ENCODE data around the gene SORL1-AS1.

The SORL1-AS1 gene

GRCh38 chr11:121441521-121441920, 11.2 kb downstream of the SORL1-AS1 start:
- in situ Hi-C loops (cut with HindIII; ENCODE audit: low pct_unique_long_range_greater_than_20kb, low sequenced_read_pairs): no loop called here
- no peak for DNase-seq (ENCODE audit: low read depth, low spot score)

- no peak for DNase-seq (ENCODE audit: low read depth, low spot score)
- in situ Hi-C loops (cut with HindIII; ENCODE audit: low pct_unique_long_range_greater_than_20kb, low sequenced_read_pairs): no loop called here
These were observed 13.0 kb downstream of the SORL1-AS1 start for GRCh38 chr11:121439759-121440158.

DNA sequence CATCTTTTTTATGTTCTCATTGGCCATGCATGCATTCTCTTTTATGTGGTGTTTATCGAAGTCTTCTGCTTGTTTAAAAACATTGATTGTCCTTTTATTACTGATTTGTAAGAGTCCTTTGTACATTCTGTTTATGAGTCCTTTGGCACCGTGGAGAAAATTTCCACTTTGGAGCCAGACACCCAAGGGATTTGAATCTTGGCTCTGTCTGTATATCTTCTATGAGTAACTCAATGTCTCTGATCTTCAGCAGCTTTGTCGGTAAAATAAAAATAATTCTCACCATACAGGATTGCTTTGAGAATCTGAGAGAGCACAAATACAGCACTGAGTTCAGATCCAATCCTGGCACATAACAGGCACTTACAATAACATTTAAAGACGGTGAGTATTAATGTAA, 13.4 kb downstream of the SORL1-AS1 start:
- DNase-seq (ENCODE audit: low read depth, low spot score): no peak
- in situ Hi-C loops (cut with HindIII; ENCODE audit: low pct_unique_long_range_greater_than_20kb, low sequenced_read_pairs): no loop called here

GRCh38 chr11:121437686-121438078, 15.1 kb downstream of the SORL1-AS1 start:
- DNase-seq (ENCODE audit: low read depth, low spot score): no peak
- in situ Hi-C loops (cut with HindIII; ENCODE audit: low pct_unique_long_range_greater_than_20kb, low sequenced_read_pairs): no loop called here

GRCh38 chr11:121437018-121437685, 15.6 kb downstream of the SORL1-AS1 start:
- no peak for DNase-seq (ENCODE audit: low read depth, low spot score)
- in situ Hi-C loops (cut with HindIII; ENCODE audit: low pct_unique_long_range_greater_than_20kb, low sequenced_read_pairs): no loop called here

DNA sequence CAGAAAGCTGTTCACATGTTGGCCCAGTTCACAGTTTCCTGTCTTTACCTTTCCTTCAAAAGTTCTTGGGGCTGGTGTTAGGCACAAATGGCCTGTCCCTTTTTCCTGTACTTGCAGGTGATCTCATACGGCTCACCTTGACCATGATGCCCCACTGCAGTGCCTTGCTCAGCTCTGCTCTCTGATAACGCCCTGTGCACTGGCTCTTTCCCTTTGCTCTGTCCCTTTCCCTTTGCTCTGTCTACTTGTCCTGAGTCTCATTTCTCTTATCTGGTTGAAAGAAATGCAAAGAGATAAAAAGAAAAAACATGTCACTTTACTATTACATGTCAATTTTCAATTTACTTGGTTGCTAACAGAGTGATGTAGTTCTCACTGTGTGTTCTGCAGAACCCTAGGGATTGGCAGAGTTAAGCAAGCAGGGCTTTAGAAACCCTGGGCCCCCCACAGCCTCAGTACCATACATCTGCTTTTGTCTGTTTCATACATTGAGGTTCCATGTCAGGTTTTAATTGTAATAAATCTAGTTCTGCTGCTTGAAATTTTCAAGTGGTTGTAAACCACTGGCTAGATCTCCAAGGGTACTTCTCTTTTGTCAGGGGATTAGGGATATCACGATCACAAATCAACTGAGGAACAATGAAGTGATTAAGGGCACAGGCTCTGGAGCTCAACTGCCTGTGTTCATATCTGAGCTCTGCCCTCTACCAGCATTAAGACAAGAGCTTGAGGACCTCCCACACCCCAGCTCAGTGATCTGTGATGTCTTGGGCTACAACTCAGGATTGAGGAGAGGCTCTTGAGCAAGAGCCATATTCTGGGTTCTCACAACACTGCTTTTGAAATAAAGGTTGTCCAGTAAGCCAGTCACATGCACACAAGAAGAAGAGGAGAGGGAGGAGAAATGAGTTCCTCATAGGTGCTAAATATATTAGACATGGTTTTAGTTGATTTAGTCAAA, 16.9 kb downstream of the SORL1-AS1 start:
- no peak for DNase-seq (ENCODE audit: low read depth, low spot score)
- in situ Hi-C loops (cut with HindIII; ENCODE audit: low pct_unique_long_range_greater_than_20kb, low sequenced_read_pairs): no loop called here

DNA sequence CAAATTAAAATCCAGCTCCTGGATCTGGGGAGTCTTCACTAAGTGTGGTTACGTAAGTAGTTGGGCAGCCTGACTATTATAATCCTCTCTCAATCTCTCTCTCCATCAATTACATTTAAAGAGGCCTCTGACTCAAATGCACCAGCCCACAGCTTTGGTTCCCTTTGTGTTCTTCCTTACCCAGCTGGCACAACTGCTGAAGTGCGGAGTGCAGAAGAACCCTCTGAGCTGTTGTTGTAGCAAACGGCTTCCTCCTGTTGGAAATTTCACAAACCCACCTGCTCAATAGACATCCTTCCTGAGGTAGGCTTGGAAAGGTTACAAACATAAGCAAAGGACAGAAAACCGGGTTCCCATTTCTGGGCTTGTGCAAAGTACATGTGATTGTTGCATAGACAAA, 17.6 kb downstream of the SORL1-AS1 start:
- DNase-seq (ENCODE audit: low read depth, low spot score): no peak
- in situ Hi-C loops (cut with HindIII; ENCODE audit: low pct_unique_long_range_greater_than_20kb, low sequenced_read_pairs): no loop called here

DNA sequence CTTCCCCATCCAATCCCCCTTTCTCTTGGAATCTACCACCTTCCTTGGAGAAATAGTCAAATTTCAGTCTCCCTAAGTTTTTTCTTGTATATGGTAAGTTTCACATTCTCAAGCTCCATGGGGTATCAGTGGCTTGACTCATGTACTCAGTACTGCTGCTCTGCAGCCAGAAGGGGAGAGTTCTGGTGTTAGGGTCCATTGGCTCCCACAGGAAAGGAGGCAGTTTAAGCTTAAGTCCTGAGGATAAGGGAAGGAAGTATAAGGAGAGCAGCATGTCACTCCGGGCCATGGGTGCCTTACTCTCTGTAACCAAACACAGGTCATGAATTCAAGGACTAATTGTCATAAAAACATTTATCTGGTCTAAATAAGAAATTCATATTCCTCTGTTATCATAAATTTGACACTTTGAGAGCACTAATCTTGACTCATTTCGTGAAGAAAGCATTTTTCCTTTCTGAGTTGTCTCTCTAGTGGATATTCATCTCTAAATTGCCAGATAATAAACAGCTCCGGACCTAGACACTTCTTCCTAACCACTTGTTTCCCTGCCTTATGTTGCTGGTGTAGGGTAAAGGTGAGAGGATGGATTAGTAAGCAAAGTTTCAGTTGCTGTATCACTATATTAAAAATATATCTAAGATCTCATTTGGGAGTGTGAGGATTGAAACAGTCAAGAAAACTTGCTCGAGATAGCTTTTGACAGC, 20.8 kb downstream of the SORL1-AS1 start:
- in situ Hi-C loops (cut with HindIII; ENCODE audit: low pct_unique_long_range_greater_than_20kb, low sequenced_read_pairs): no loop called here
- DNase-seq (ENCODE audit: low read depth, low spot score): no peak

- DNase-seq (ENCODE audit: low read depth, low spot score): no peak
- in situ Hi-C loops (cut with HindIII; ENCODE audit: low pct_unique_long_range_greater_than_20kb, low sequenced_read_pairs): no loop called here
These were observed 23.2 kb downstream of the SORL1-AS1 start for GRCh38 chr11:121429556-121429955.

DNA sequence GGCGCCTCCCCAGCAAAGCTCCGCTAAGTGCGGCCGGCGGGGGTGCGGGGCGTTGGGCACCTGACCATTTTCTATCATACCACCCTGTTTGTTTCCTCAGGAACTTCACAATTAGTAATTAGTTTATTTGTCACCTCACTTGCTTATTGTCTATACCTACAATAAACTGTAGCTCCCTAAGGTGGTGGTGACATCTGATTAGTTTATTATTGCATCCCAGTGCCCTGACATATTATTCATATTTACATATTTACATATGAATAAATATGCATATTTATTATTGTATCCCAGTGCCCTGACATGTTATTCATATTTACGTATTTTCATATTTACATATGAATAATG, 25.4 kb downstream of the SORL1-AS1 start:
- in situ Hi-C loops (cut with HindIII; ENCODE audit: low pct_unique_long_range_greater_than_20kb, low sequenced_read_pairs): no loop called here
- no peak for DNase-seq (ENCODE audit: low read depth, low spot score)

DNA sequence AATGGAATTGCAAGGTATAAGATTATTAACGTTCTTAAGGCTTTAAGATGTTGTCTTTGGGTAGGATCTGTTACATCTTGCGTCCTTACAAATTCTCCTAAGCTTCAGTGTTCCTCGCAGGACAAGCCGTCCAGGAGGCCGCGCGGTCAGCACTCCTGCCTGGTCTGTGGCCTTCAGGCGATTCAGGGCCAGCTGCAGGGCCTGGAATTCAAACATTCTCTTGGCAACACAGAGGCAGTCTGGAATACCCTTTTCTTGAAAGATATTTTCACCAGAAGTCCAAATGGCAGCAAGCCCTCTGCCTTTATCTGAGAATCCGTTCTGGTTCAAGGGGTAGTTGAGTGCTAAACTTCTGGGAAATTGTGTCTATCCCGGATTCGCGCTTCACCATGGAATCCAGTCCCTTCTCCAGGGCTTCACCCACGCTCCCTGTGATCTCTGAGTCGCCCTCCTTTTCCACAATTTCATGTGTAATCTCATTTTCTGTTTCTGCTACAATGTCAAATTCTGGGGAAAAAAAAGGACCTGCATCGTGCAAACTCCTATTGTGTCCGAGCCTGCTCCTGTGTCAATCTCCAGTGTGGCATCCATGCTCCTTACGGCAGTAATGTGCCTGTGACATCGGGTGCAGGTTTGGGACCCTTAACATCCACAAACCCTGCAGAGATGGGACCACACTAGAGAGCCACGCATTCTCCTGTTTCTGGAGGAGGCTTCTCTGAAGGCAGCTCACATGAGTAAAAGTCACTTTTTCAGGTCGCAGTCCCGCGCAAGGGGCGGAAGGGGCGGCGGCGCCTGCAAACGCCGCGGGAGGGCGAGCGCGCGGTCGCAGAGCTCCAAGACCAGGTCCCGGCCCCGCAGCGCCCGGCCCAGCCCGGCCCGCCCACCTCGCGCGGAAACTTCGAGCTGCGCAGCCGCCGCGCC, 26.0 kb downstream of the SORL1-AS1 start:
- in situ Hi-C loops (cut with HindIII; ENCODE audit: low pct_unique_long_range_greater_than_20kb, low sequenced_read_pairs): no loop called here
- DNase-seq (ENCODE audit: low read depth, low spot score): no peak

- in situ Hi-C loops (cut with HindIII; ENCODE audit: low pct_unique_long_range_greater_than_20kb, low sequenced_read_pairs): no loop called here
- no peak for DNase-seq (ENCODE audit: low read depth, low spot score)
These were observed 26.9 kb downstream of the SORL1-AS1 start for GRCh38 chr11:121425828-121426227.

DNA sequence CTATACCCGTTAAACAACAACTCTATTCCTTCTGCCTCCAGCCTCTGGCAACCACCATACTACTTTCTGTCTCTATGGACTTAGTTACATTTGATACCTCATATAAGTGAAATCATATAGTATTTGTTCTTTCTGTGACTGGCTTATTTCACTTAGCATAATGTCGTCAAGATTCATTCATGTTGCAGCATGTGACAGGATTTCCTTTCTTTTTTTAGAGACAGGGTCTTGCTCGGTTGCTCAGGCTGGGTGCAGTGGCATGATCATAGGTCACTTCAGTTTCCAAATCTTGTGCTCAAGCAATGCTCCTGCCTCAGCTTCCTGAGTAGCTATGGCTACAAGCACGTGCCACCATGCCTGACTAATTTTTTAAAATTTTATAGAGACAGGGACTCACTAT, 30.1 kb downstream of the SORL1-AS1 start:
- in situ Hi-C loops (cut with HindIII; ENCODE audit: low pct_unique_long_range_greater_than_20kb, low sequenced_read_pairs): no loop called here
- DNase-seq (ENCODE audit: low read depth, low spot score): peak; percentile 33

- in situ Hi-C loops (cut with HindIII; ENCODE audit: low pct_unique_long_range_greater_than_20kb, low sequenced_read_pairs): no loop called here
- DNase-seq (ENCODE audit: low read depth, low spot score): no peak
These were observed 31.4 kb downstream of the SORL1-AS1 start for GRCh38 chr11:121421149-121421901.

DNA sequence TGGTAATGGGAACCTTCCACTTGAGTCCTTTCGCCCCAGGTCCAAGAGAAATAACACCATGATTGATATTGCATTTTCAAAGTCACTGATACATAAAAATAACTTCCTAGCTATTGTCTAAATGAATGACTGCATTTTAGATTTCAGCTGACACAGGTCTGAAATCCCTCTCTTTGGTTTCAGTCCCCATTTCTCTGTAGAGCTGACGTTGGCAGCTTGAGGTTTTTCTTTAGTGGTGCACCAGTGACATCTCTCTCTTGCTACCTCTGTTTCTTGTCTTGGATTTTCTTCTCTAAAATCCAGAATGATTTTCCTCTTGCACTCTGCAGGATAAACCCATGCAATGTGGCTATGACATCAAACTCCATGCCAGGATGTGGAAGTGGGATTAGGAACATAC, 32.4 kb downstream of the SORL1-AS1 start:
- in situ Hi-C loops (cut with HindIII; ENCODE audit: low pct_unique_long_range_greater_than_20kb, low sequenced_read_pairs): no loop called here
- no peak for DNase-seq (ENCODE audit: low read depth, low spot score)

DNA sequence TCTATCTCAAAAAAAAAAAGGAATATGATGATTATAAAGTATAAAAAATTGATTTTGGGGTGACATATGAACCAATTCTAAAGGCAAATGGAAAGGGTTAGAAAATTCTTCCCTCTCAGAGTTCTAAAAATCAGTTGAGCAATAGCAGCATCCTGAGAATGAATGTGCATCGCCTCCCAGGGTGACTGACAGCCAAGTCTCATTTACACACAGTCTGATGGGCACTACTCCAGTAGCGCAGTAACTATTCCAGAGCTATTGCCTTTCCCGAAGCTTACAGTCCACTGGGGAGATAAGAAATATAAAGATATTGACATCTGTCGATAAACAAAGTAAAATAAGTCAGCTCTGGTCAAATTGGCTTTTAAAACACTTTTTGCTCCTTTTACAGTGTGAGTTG, 32.9 kb downstream of the SORL1-AS1 start:
- in situ Hi-C loops (cut with HindIII; ENCODE audit: low pct_unique_long_range_greater_than_20kb, low sequenced_read_pairs): no loop called here

GRCh38 chr11:121418625-121419114, 34.1 kb downstream of the SORL1-AS1 start:
- DNase-seq (ENCODE audit: low read depth, low spot score): no peak
- in situ Hi-C loops (cut with HindIII; ENCODE audit: low pct_unique_long_range_greater_than_20kb, low sequenced_read_pairs): no loop called here

More for the DNA sequence above, 32.9 kb downstream of the SORL1-AS1 start:
- no peak for DNase-seq (ENCODE audit: low read depth, low spot score)

All from SK-MEL-5 (cell line).